ENCODE measurements around the gene FGD5. TPM values are rescaled to one million over a fixed set of nuclear protein-coding genes. Genes with fewer than 3 reads are reported as not detected.

Gene FGD5
- total and polyA plus RNA-seq, 2 experiments from 2014 or later: 7.4 to 12.2 TPM

GRCh38 chr3:14862303-14862660, 43.5 kb downstream of the FGD5 start:
- H3K4me3 Mint-ChIP-seq: no peak overlapping the region
- no peak overlapping the region for H3K27ac ChIP-seq (ENCODE audit: low read depth)
- H3K79me2 ChIP-seq (replicated peaks; ENCODE audit: insufficient read depth): no peaks in the 10 kb centered on the region
- H4K20me1 ChIP-seq (replicated peaks; ENCODE audit: insufficient read depth): no peaks in the 10 kb centered on the region
- H3K4me3 ChIP-seq: no peak overlapping the region
- H2AFZ ChIP-seq: no peak overlapping the region
- ATAC-seq (no peak), DNase-seq (ENCODE audit: low spot score) (no peak)
- H3K4me1 Mint-ChIP-seq: peaks cover 38% of the 10 kb centered on the region
- H3K27me3 ChIP-seq (ENCODE audit: insufficient read depth): no peaks in the 10 kb centered on the region
- no peak overlapping the region for H3K4me2 ChIP-seq
- H3K9me3 Mint-ChIP-seq: no peaks in the 10 kb centered on the region
- TF ChIP-seq POLR2AphosphoS5 (IDR thresholded peaks at IDR 0.05; ENCODE audit: low read depth) (no peak), EZH2phosphoT487 (IDR thresholded peaks at IDR 0.05; ENCODE audit: unreplicated experiment) (no peak), STAT1 (IDR thresholded peaks at IDR 0.05; ENCODE audit: unreplicated experiment) (no peak), ZNF114 (CRISPR knock-in tag; IDR thresholded peaks at IDR 0.05) (no peak), NANOG (IDR thresholded peaks at IDR 0.05; ENCODE audit: borderline replicate concordance) (no peak), EZH2 (IDR thresholded peaks at IDR 0.05; ENCODE audit: low read depth, unreplicated experiment) (no peak), ZNF462 (CRISPR knock-in tag; IDR thresholded peaks at IDR 0.05) (no peak), REST (IDR thresholded peaks at IDR 0.05; ENCODE audit: unreplicated experiment) (no peak), CREB1 (CRISPR knock-in tag; IDR thresholded peaks at IDR 0.05; ENCODE audit: low read depth) (no peak), JUNB (IDR thresholded peaks at IDR 0.05; ENCODE audit: unreplicated experiment) (no peak), ZNF331 (CRISPR knock-in tag; IDR thresholded peaks at IDR 0.05; ENCODE audit: low read depth) (no peak), CTCF (conservative IDR thresholded peaks at IDR 0.05; ENCODE audit: low read depth in 2 of 2) (no peak), ETS1 (IDR thresholded peaks at IDR 0.05) (no peak)
- no peaks in the 10 kb centered on the region for H3F3A ChIP-seq (replicated peaks; ENCODE audit: low read depth)
- no peaks in the 10 kb centered on the region for H3K36me3 Mint-ChIP-seq (ENCODE audit: low read depth)
- no peak overlapping the region; the same call in 1 of the 2 replicates for H3K27ac Mint-ChIP-seq
- no peaks in the 10 kb centered on the region for H3K36me3 ChIP-seq (ENCODE audit: insufficient read depth)
- peaks cover 18% of the 10 kb centered on the region for H3K27me3 Mint-ChIP-seq (ENCODE audit: insufficient read depth, low read depth, poor library complexity)
- peaks cover 3% of the 10 kb centered on the region; the same call in 1 of the 2 replicates for H3K4me1 ChIP-seq (ENCODE audit: insufficient read depth)
- H3K9me2 ChIP-seq (ENCODE audit: insufficient read depth): no peaks in the 10 kb centered on the region
